Endothelial cell of umbilical vein (primary cell): ENCODE data around the gene CACHD1. TPM values are rescaled to one million over a fixed set of nuclear protein-coding genes. Genes with fewer than 3 reads are reported as not detected.

Experiments used
- BruUV-seq: library from RNA; stranded (reverse); fragments of 400-500 nt; replicated peaks from 2 replicates; lab custom pipeline; 2021; lab: Mats Ljungman, UMichigan
- CTCF ChIA-PET: fragments of 300-600, 350-600 bp; sonication (Branson Sonifier 250); formaldehyde crosslinking; loops from one replicate; lab custom pipeline; 2021; ENCODE audit warnings: antibody characterized with exemption, inconsistent platforms; lab: Charles Lee
- POLR2A ChIA-PET: fragments of 300-600, 350-600 bp; sonication (Branson Sonifier 250); formaldehyde crosslinking; loops from one replicate; lab custom pipeline; 2021; ENCODE audit warnings: antibody characterized with exemption, inconsistent platforms; lab: Charles Lee
- DNase-seq: peaks from one replicate; pipeline ENCODE4 v3.0.0-alpha.2; 2011; ENCODE audit warnings: low read depth, low spot score
- FAIRE-seq: peaks from 2 replicates; lab custom pipeline; 2011; peaks lifted over from hg19 to GRCh38; lab: Jason Lieb, UNC
- H2AFZ ChIP-seq: 2 replicates; pipeline ENCODE4 v1.6.0; 2012; ENCODE audit warnings: low read depth, low read length, control low read depth, inconsistent platforms
- H3K27ac ChIP-seq: 2 replicates; pipeline ENCODE4 v1.5.1; 2011; ENCODE audit warnings: low read depth, mild to moderate bottlenecking, control low read depth, low read length, moderate library complexity; ENCODE audit not compliant: insufficient read depth
- H3K27me3 ChIP-seq, 2 experiments: 2 replicates each; pipeline versions ENCODE4 v1.6.0 to v1.6.1; 2011; ENCODE audit warnings: low read length in 2 of 2, mixed read lengths in 1 of 2; ENCODE audit not compliant: control insufficient read depth in 2 of 2, insufficient read depth in 2 of 2
- H3K36me3 ChIP-seq, 2 experiments: 2 replicates in 1 of 2; 3 replicates in 1 of 2; pipeline ENCODE4 v1.5.1; 2011; ENCODE audit warnings: low read length in 2 of 2, mild to moderate bottlenecking in 1 of 2, moderate library complexity in 1 of 2; ENCODE audit not compliant: control insufficient read depth in 2 of 2, insufficient read depth in 2 of 2; ENCODE audit errors: extremely low read depth in 1 of 2
- H3K4me1 ChIP-seq: 3 replicates; pipeline ENCODE4 v1.5.1; 2011; ENCODE audit warnings: mild to moderate bottlenecking, low read length; ENCODE audit not compliant: control insufficient read depth, insufficient read depth; ENCODE audit errors: extremely low read depth
- H3K4me2 ChIP-seq: 2 replicates; pipeline ENCODE4 v1.6.1; 2011; ENCODE audit warnings: low read length, control low read depth, mixed read lengths; ENCODE audit not compliant: insufficient read depth
- H3K4me3 ChIP-seq, 3 experiments: fragments of 200-600 bp in 1 of 3; sonication (generic), shearing (Covaris generic) in 1 of 3; replicated peaks in 1 of 3; 2 replicates each; pipeline ENCODE4 v1.5.1; 2011 to 2016; ENCODE audit warnings: control low read depth in 3 of 3, low read length in 3 of 3, mild to moderate bottlenecking in 2 of 3, inconsistent platforms in 1 of 3, low read depth in 1 of 3, moderate library complexity in 1 of 3; ENCODE audit not compliant: insufficient read depth in 1 of 3
- H3K79me2 ChIP-seq: 2 replicates; pipeline ENCODE4 v1.6.0; 2012; ENCODE audit warnings: low read length, inconsistent platforms; ENCODE audit not compliant: control insufficient read depth, insufficient read depth
- H3K9ac ChIP-seq: replicated peaks from 2 replicates; pipeline ENCODE3; 2011; ENCODE audit warnings: low read length, control low read depth; ENCODE audit not compliant: insufficient read depth; ENCODE audit errors: extremely low read depth
- H3K9me1 ChIP-seq: replicated peaks from 3 replicates; pipeline ENCODE4 v1.6.0; 2011; ENCODE audit warnings: mild to moderate bottlenecking, low read length; ENCODE audit not compliant: control insufficient read depth, insufficient read depth; ENCODE audit errors: extremely low read depth
- H3K9me3 ChIP-seq: replicated peaks from 2 replicates; pipeline ENCODE4 v1.5.1; 2012; ENCODE audit warnings: low read length, inconsistent platforms; ENCODE audit not compliant: control insufficient read depth, insufficient read depth
- H4K20me1 ChIP-seq: replicated peaks from 2 replicates; pipeline ENCODE3; 2011; ENCODE audit warnings: mild to moderate bottlenecking, low read length; ENCODE audit not compliant: control insufficient read depth, insufficient read depth; ENCODE audit errors: extremely low read depth
- GATA2 ChIP-seq: IDR thresholded peaks from 2 replicates; pipeline ENCODE4 v1.7.0; 2011; ENCODE audit warnings: low read depth, mild to moderate bottlenecking, moderate library complexity, mixed read lengths, low read length; ENCODE audit not compliant: insufficient read length, insufficient read depth
- JUN ChIP-seq: IDR thresholded peaks from 2 replicates; pipeline ENCODE4 v1.6.1; 2011; ENCODE audit warnings: borderline replicate concordance, low read depth; ENCODE audit not compliant: insufficient read length, insufficient read depth
- MYC ChIP-seq: IDR thresholded peaks from one replicate; pipeline ENCODE4 v1.6.1; 2011; ENCODE audit warnings: mild to moderate bottlenecking, low read depth, low read length
- POLR2A ChIP-seq: IDR thresholded peaks from 2 replicates; pipeline ENCODE4 v1.6.1; 2012; ENCODE audit warnings: low read depth, mild to moderate bottlenecking, control low read depth, low read length
- POLR2AphosphoS5 ChIP-seq: IDR thresholded peaks from 2 replicates; pipeline ENCODE4 v1.6.1; 2012; ENCODE audit warnings: low read depth, mild to moderate bottlenecking, control low read depth, low read length, moderate library complexity; ENCODE audit not compliant: insufficient read depth
- dilution Hi-C: fragments of 300-500 bp; cut with MboI; formaldehyde crosslinking; loops from one replicate; pipeline ENCODE4 v1.15.0; 2019; ENCODE audit warnings: low sequenced_read_pairs; ENCODE audit not compliant: extremely low pct_ligation_motif_present
- intact Hi-C: fragments of 100-400 bp; cut with micrococcal nuclease; formaldehyde crosslinking; loops from one replicate; pipeline ENCODE4 v1.10.0; 2022
- polyA plus RNA-seq, 4 experiments: library from polyadenylated mRNA; depleted of rRNA in 3 of 4; stranded (reverse) in 3 of 4; unstranded in 1 of 4; fragments of >200 nt; gene quantifications; 2 replicates each; pipeline versions ENCODE4 v1.2.1 to v1.2.3, GENCODE V29; 2011 to 2012; ENCODE audit warnings: missing spikeins in 1 of 4
- total RNA-seq: library from RNA; stranded (reverse); gene quantifications from 2 replicates; pipeline ENCODE4 v1.2.3, GENCODE V29; 2021

CACHD1 gene
- total and polyA plus RNA-seq, 2 donors (not counting 3 experiments of a cell fraction or from before 2014, with no cell fraction given), result 3.6 to 9.3 TPM

- no peaks in the 10 kb centered on the region for H4K20me1 ChIP-seq
- dilution Hi-C loops (no loop called here), intact Hi-C loops (loop anchor here (2.0 kb wide), 2 partner anchors 14 to 18 kb away; no protein-coding TSS in a partner anchor)
- H3K4me1 ChIP-seq, result peaks cover 20% of the 10 kb centered on the region
- ChIA-PET CTCF (interaction anchor here (0.6 to 1.2 kb wide), 2 partner anchors 11 to 182 kb away, joined by 3 read pairs; no protein-coding TSS in a partner anchor), POLR2A (no interaction called here)
- H3K4me2 ChIP-seq, result peak overlapping the region; percentile 1
- no TSS peak for BruUV-seq
- H3K9ac ChIP-seq, result no peak overlapping the region
- H3K9me1 ChIP-seq, result no peaks in the 10 kb centered on the region
- TF ChIP-seq JUN (peak; percentile 36), POLR2AphosphoS5 (no peak), MYC (no peak), GATA2 (peak; percentile 63)
- H3K79me2 ChIP-seq, result no peaks in the 10 kb centered on the region
- H3K9me3 ChIP-seq, result no peaks in the 10 kb centered on the region
- H3K27ac ChIP-seq, result no peak overlapping the region
- no peaks in the 10 kb centered on the region for H3K27me3 ChIP-seq
- peak; percentile 85 for DNase-seq
- H3K36me3 ChIP-seq, result no peaks in the 10 kb centered on the region
- H3K4me3 ChIP-seq, result no peak overlapping the region
- H2AFZ ChIP-seq, result no peak overlapping the region
- peak; percentile 82 for FAIRE-seq
These were observed 33.0 kb downstream of the CACHD1 start for GRCh38 chr1:64502931-64503330.

- peak overlapping the region in 1 of 3 experiments; percentile 41 for H3K4me3 ChIP-seq
- peak overlapping the region; percentile 57 for H2AFZ ChIP-seq
- no peak for DNase-seq
- peak overlapping the region; percentile 20 for H3K4me2 ChIP-seq
- no peaks in the 10 kb centered on the region for H3K79me2 ChIP-seq
- FAIRE-seq, result no peak
- dilution Hi-C loops, result no loop called here
- intact Hi-C loops, result no loop called here
- no TSS peak for BruUV-seq
- no peak overlapping the region for H3K27ac ChIP-seq
- no peaks in the 10 kb centered on the region for H3K9me3 ChIP-seq
- H3K36me3 ChIP-seq, result no peaks in the 10 kb centered on the region
- H4K20me1 ChIP-seq, result no peaks in the 10 kb centered on the region
- H3K9ac ChIP-seq, result no peak overlapping the region
- peaks cover 20% of the 10 kb centered on the region for H3K4me1 ChIP-seq
- ChIA-PET POLR2A (no interaction called here), CTCF (interaction anchor here (1.3 kb wide), 1 partner anchor 12 kb away, joined by 3 read pairs; no protein-coding TSS in a partner anchor)
- H3K27me3 ChIP-seq, result no peaks in the 10 kb centered on the region
- no peaks in the 10 kb centered on the region for H3K9me1 ChIP-seq
- no peak for TF ChIP-seq MYC
- TF ChIP-seq POLR2A, result no peak
These were observed 35.5 kb downstream of the CACHD1 start for GRCh38 chr1:64505232-64505943.
